MCF 10A (cell line): ENCODE measurements around the gene OCRL. TPM values are rescaled to one million over a fixed set of nuclear protein-coding genes. Genes with fewer than 3 reads are reported as not detected.

Source experiments
- BruUV-seq: library from RNA; stranded (reverse); fragments of 400-500 nt; replicated peaks from 2 replicates; lab custom pipeline; 2021; lab: Mats Ljungman, UMichigan
- CTCF ChIA-PET: fragments of 300-600 bp; sonication (Branson Sonifier 250); formaldehyde crosslinking; extraction: SDS; loops from one replicate; lab custom pipeline; 2021; ENCODE audit warnings: antibody characterized with exemption, inconsistent platforms; lab: Yijun Ruan, JAX
- POLR2A ChIA-PET: fragments of 300-600, 350-650 bp; sonication (Branson Sonifier 250); formaldehyde crosslinking; extraction: SDS; loops from one replicate; lab custom pipeline; 2020; ENCODE audit warnings: antibody characterized with exemption, inconsistent platforms; lab: Yijun Ruan, JAX
- DNase-seq: peaks from one replicate; pipeline ENCODE4 v3.0.0-alpha.2; 2018; ENCODE audit not compliant: unreplicated experiment
- H3K27ac Mint-ChIP-seq: one replicate; pipeline ENCODE4 v1.8.0; 2022; ENCODE audit warnings: mild to moderate bottlenecking, low read depth, mixed read lengths; ENCODE audit not compliant: unreplicated experiment
- H3K27me3 Mint-ChIP-seq: one replicate; pipeline ENCODE4 v1.8.0; 2022; ENCODE audit warnings: mixed read lengths; ENCODE audit not compliant: insufficient read depth, unreplicated experiment
- H3K36me3 Mint-ChIP-seq: one replicate; pipeline ENCODE4 v1.8.0; 2022; ENCODE audit warnings: mild to moderate bottlenecking, moderate library complexity, mixed read lengths; ENCODE audit not compliant: insufficient read depth, unreplicated experiment
- H3K4me1 Mint-ChIP-seq: one replicate; pipeline ENCODE4 v1.8.0; 2022; ENCODE audit warnings: mixed read lengths; ENCODE audit not compliant: insufficient read depth, unreplicated experiment
- H3K4me3 Mint-ChIP-seq: one replicate; pipeline ENCODE4 v1.8.0; 2022; ENCODE audit warnings: mild to moderate bottlenecking, moderate library complexity, mixed read lengths; ENCODE audit not compliant: unreplicated experiment
- H3K9me3 Mint-ChIP-seq: one replicate; pipeline ENCODE4 v1.8.0; 2022; ENCODE audit warnings: mixed read lengths; ENCODE audit not compliant: unreplicated experiment
- CTCF ChIP-seq: fragments of 200-600 bp; IDR thresholded peaks from one replicate; pipeline ENCODE4 v1.8.0; 2022; ENCODE audit warnings: antibody characterized with exemption, mild to moderate bottlenecking; ENCODE audit not compliant: unreplicated experiment
- intact Hi-C: fragments of 100-400 bp; cut with micrococcal nuclease; formaldehyde crosslinking; loops from 2 replicates; pipeline ENCODE4 v1.14.1; 2022
- total RNA-seq: library from RNA; stranded (reverse); gene quantifications from 2 replicates; pipeline ENCODE4 v1.2.3, GENCODE V29; 2022

The OCRL gene
- total RNA-seq, 1 experiment from 2014 or later = 25.3 TPM

GRCh38 chrX:129531132-129531531 lies 8.9 kb upstream of the OCRL start:
- intact Hi-C loops = no loop called here
- Mint-ChIP-seq H3K27ac (no peak overlapping the region), H3K4me1 (peaks cover 6% of the 10 kb centered on the region), H3K27me3 (peaks cover 12% of the 10 kb centered on the region), H3K9me3 (no peaks in the 10 kb centered on the region), H3K4me3 (no peak overlapping the region), H3K36me3 (no peaks in the 10 kb centered on the region)
- CTCF ChIA-PET = no interaction called here
- no peak for DNase-seq
- POLR2A ChIA-PET = no interaction called here
- TF ChIP-seq CTCF = no peak
- BruUV-seq = no TSS peak

- intact Hi-C loops = no loop called here
- peak; percentile 30 for DNase-seq
- TF ChIP-seq CTCF = no peak
- Mint-ChIP-seq H3K9me3 (no peaks in the 10 kb centered on the region), H3K4me1 (no peaks in the 10 kb centered on the region), H3K4me3 (no peak overlapping the region), H3K27me3 (peaks cover 23% of the 10 kb centered on the region), H3K36me3 (no peaks in the 10 kb centered on the region), H3K27ac (no peak overlapping the region)
- ChIA-PET POLR2A (no interaction called here), CTCF (interaction anchor here (0.6 kb wide), 1 partner anchor 13 kb away, joined by 3 read pairs; no protein-coding TSS in a partner anchor)
- BruUV-seq = no TSS peak
Observed at GRCh38 chrX:129534816-129535578, 5.1 kb upstream of the OCRL start.

- POLR2A ChIA-PET = interaction anchor here (0.6 to 1.0 kb wide), 2 partner anchors 17 to 442 kb away, joined by 3 read pairs; no protein-coding TSS in a partner anchor
- no peak overlapping the region for H3K27ac Mint-ChIP-seq
- H3K36me3 Mint-ChIP-seq = peaks cover under 1% of the 10 kb centered on the region
- no peak for TF ChIP-seq CTCF
- intact Hi-C loops = no loop called here
- DNase-seq = peak; percentile 14
- BruUV-seq = no TSS peak
- H3K4me3 Mint-ChIP-seq = peak overlapping the region; percentile 63
- H3K9me3 Mint-ChIP-seq = no peaks in the 10 kb centered on the region
- CTCF ChIA-PET = interaction anchor here (0.7 to 1.3 kb wide), 2 partner anchors 11 to 366 kb away, joined by 3 to 6 read pairs; no protein-coding TSS in a partner anchor
- H3K27me3 Mint-ChIP-seq = peaks cover 11% of the 10 kb centered on the region
- no peaks in the 10 kb centered on the region for H3K4me1 Mint-ChIP-seq
Observed at GRCh38 chrX:129540722-129541184, 694 bp downstream of the OCRL start.

GRCh38 chrX:129544780-129545179 lies 4.7 kb downstream of the OCRL start:
- H3K4me3 Mint-ChIP-seq = no peak overlapping the region
- H3K27ac Mint-ChIP-seq = no peak overlapping the region
- no peaks in the 10 kb centered on the region for H3K27me3 Mint-ChIP-seq
- BruUV-seq = no TSS peak
- intact Hi-C loops = no loop called here
- no peak for TF ChIP-seq CTCF
- ChIA-PET CTCF (no interaction called here), POLR2A (no interaction called here)
- H3K4me1 Mint-ChIP-seq = no peaks in the 10 kb centered on the region
- peaks cover 18% of the 10 kb centered on the region for H3K36me3 Mint-ChIP-seq
- no peak for DNase-seq
- H3K9me3 Mint-ChIP-seq = no peaks in the 10 kb centered on the region
